Ramos (cell line): Measurements from ENCODE around the gene FCRL5.
"Not testable (repeated sequence)": the region's sequence is repeated elsewhere in the genome, so short reads cannot be mapped to it uniquely, and the experiment has no call there.

Source experiments
- in situ Hi-C: fragments of 300-500 bp; cut with MboI; formaldehyde crosslinking; loops from one replicate; pipeline ENCODE4 v1.14.3; 2022; ENCODE audit warnings: low sequenced_read_pairs; ENCODE audit not compliant: unreplicated experiment

Gene FCRL5

GRCh38 chr1:157494093-157494492 lies 58.2 kb downstream of the FCRL5 start:
- in situ Hi-C loops: loop anchor here (5.0 to 10.0 kb wide), 2 partner anchors 127 to 299 kb away; no protein-coding TSS in a partner anchor

DNA sequence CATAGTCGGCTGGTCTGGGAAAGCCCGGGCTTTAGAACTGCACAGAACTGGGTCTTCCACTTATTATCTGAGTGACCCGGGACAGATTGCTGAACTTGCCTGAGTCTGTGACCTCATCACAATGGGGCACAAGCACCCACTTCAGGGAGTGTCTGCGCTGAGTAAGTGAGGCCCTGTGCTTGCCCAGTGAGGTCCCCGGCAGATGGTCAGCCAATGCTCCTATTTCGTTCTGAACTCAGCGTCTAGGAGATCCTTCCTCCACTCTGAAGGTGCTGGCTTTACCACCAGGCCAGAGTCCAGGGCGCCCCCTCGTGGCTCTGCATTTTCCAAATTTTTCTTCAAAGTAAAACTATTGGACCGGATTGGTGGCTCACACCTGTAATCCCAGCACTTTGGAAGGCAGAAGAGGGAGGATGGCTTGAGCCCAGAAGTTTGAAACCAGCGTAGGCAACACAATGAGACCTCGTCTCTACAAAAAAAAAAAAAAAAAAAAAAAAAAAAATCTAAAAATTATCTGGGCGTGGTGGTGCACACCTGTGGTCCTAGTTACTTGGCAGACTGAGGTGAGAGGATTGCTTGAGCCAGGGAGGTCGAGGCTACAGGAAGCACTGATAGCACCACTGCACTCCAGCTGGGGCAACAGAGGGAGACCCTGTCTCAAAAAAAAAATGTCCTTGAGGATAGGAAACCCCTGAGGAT lies 61.7 kb downstream of the FCRL5 start:
- in situ Hi-C loops: loop anchor here (5.0 to 10.0 kb wide), 2 partner anchors 123 to 296 kb away; no protein-coding TSS in a partner anchor

DNA sequence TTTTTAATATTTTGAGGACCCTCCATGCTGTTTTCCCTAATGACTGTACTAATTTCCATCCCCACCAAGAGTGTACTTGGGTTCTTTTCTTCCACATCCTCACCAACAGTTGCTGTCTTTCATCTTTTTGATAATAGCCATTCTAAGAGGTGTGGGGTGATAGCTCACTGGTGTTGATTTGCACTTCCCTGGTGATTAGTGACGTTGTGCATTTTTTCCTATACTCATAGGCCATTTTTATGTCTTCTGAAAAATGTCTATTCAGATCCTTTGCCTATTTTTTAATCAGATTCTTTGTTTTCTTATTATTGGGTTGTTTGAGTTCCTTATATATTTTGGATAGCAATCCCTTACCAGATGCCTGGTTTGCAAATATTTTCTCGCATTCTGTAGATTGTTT lies 64.2 kb downstream of the FCRL5 start:
- in situ Hi-C loops: no loop called here

GRCh38 chr1:157487504-157487903 lies 64.8 kb downstream of the FCRL5 start:
- in situ Hi-C loops: no loop called here

DNA sequence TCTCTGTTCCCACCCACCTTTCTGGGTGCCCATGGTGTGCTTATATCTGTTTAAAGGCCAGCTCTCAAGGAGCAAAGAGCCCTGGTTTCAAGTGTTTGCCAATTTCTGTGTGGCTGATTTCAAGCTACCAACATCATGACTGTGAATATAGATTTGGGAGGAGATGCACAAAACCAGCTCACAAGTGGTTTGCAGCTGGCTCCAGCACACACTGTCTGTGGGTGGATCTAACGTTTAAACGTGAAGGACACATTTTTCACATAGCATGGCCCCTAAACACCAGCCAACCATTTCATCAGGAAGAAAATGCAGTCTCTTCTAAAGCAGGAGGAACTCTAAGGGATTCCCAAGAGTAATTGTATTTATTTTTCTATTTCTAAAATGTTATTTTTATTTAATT lies 65.2 kb downstream of the FCRL5 start:
- in situ Hi-C loops: no loop called here

GRCh38 chr1:157486400-157486799 lies 65.9 kb downstream of the FCRL5 start:
- in situ Hi-C loops: not testable (repeated sequence)

GRCh38 chr1:157485793-157486192 lies 66.5 kb downstream of the FCRL5 start:
- in situ Hi-C loops: no loop called here

GRCh38 chr1:157484573-157484972 lies 67.7 kb downstream of the FCRL5 start:
- in situ Hi-C loops: no loop called here

- in situ Hi-C loops: no loop called here
These were observed 68.7 kb downstream of the FCRL5 start for GRCh38 chr1:157483635-157484034.

- in situ Hi-C loops: no loop called here
These were observed 69.6 kb downstream of the FCRL5 start for GRCh38 chr1:157482717-157483116.

- in situ Hi-C loops: no loop called here
These were observed 70.1 kb downstream of the FCRL5 start for GRCh38 chr1:157482174-157482573.

DNA sequence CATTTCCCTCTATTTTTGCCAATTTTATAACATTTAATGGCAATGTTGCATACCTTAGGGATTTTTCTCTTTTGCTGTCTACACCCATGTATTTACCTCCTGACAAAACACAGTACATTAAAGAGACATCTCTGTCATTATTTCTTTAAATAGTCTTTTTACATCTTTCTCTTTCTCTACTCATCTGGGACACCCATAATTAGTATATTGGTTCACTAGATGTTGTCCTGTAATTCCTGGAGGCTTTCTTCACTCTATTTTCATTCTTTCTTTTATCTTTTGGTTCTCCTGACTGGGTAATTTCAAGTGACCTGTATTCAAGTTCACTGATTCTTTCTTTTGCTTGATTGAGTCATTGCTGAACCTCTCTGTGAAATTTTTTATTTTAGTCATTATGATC lies 74.3 kb downstream of the FCRL5 start:
- in situ Hi-C loops: no loop called here

DNA sequence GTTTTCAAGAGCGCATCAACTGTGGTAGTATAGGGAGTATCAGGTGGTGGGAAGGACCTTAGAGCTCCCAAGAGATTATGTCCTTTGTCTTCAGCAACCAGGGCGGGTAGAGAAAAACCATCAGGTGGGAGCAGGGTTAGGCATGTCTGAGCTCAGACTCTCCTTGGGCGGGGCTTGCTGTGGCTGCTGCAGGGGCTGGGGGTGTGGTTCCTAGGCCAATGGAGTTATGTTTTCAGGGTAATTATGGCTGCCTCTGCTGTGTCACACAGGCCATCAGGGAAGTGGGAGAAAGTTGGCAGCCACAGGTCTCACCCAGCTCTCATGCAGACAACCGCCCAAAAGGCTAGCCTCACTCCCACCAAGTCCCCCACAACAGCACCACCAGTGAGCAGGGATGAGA lies 74.9 kb downstream of the FCRL5 start:
- in situ Hi-C loops: no loop called here

DNA sequence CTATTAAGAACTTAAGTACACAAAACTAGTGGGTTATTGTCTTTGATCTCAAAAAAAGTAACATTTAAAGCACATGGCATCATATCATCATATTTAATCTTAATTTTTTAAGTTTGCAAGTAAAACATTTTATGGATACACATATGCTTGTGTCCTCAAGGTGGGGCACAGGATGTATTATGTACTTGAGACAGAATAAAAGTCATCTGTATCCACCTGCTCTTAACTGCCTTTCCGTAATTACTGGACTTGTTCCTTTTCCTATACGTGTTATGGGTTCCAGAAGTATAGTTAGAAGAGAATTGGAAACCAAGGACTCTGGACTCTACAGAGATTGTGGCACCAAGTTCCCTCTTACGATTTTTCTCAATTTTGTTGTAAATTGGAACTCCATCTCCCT lies 79.4 kb downstream of the FCRL5 start:
- in situ Hi-C loops: no loop called here

DNA sequence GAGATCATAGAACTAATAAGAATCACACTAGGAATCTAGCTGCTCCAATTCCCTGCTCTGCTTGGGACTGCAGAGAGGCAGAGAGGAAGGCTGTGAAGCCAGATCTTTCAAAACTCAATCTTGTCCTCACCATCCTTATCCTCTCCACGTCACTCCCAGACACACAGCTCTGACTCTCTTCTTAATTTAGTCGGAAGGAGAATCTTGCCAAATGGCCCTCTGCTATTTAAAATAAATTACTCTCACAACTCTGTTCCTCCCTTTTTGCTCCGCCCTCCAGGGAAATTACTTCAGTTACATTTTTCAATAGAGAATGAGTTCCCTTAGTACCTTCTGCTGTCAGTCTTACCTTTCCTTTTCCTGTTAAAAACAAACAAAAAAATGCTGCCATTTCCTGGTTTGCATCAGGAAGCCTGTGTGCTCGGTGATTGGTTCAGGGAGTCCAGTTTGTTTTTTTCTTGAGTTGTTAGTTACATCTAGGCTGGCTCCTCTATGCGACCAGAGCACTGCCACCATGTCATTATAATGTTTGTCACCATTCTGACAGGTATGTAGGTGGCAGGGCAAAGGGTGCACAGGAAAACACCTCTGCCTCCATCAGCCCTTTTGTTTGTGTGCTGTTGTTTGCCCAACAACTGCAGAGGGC lies 80.1 kb downstream of the FCRL5 start:
- in situ Hi-C loops: no loop called here

GRCh38 chr1:157471531-157471930 lies 80.8 kb downstream of the FCRL5 start:
- in situ Hi-C loops: no loop called here

GRCh38 chr1:157469752-157470675 lies 82.3 kb downstream of the FCRL5 start:
- in situ Hi-C loops: no loop called here

- in situ Hi-C loops: no loop called here
These were observed 83.0 kb downstream of the FCRL5 start for GRCh38 chr1:157469300-157469699.

DNA sequence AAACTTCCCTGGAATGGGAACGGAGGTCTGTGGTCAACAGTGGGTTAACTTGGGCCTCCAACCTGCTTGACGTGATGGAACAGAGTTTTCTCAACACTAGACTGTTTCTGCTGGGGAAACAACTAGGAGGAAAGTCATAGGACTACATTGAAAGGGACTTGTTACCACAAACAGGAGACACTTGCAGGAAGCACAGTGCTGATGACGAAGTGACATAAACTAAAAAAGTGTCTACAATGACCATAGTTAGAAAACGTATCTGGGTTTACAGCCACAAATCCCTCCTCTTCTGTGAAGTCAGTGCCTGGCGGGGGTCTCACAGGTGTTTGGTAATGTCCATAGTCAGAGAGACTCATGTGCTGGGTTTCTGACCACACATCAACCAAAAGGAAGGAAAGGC lies 86.3 kb downstream of the FCRL5 start:
- in situ Hi-C loops: no loop called here
